Astrocyte of the cerebellum (primary cell): ENCODE measurements around the gene SRPK1.
A peak's percentile ranks its signal among the peaks of the same experiment; 100 is the strongest.

ENCODE experiments used
- DNase-seq: peaks from one replicate; pipeline ENCODE4 v3.0.0-alpha.2; 2011; ENCODE audit warnings: low read depth
- H3K4me3 ChIP-seq: 2 replicates; pipeline ENCODE4 v1.5.1; 2011; ENCODE audit warnings: mild to moderate bottlenecking, low read depth, low read length, moderate library complexity
- in situ Hi-C: cut with HindIII; loops from 2 replicates; pipeline ENCODE4 v1.10.0; 2017; ENCODE audit warnings: low sequenced_read_pairs
- TF ChIP-seq, protein P1 (sequence below): IDR thresholded peaks from 2 replicates; pipeline ENCODE4 v1.5.1; 2012; ENCODE audit warnings: low read length, low read depth, moderate library complexity, mild to moderate bottlenecking; ENCODE audit errors: missing control alignments

The SRPK1 gene

DNA sequence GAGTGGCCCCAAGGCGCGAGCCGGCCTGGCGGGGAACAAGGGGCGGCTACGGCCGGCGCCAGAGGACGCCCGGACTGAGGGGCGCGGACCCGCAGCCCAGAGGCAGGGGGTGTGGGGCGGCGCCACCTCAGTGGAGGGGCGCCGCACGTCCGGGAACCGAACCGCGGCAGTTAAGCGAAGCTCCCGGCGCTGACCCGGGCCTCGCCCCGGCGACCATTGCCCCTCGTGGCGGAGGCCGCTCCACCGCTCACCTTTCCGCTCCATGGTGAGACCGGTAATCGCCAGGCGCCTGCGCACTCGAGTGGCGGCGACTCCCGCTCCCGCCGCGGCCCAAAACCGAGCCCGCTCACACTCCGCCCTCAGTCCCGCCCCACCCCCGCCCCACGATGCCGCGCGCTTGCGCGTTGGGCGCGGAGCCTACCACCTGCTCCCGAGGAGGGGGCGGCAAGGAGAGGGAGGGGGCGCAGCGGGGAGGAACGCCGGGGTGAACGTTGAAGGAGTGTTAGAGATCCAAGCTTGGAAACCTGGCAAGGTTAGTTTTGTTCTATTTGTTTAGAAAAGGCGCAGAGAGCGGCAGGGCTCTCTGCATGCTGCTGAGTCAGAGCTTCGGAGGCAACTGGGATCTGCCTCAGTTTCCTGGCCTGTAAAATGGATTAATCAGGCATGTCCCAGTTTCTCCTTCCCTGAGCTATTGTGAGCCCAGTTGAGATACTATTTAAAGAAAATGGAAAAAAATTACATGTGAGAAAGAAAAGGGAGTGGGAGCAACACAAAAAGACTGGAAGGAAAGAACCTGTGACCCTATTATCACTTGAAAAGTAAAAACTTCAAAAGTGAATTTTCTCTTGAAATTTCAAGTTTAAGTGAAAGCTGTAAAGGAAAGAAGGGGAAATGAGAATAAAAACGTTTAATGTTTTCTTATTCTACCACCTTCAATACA, at the start of gene SRPK1:
SRPK1 (minus strand) TSS at position 306 of the 940 bp plus-strand sequence; CDS start at position 264, 42 bp downstream.
- DNase-seq = peak; percentile 47
- H3K4me3 ChIP-seq = peak within 1 kb of the TSS; percentile 72
- TF ChIP-seq, protein P1, sequence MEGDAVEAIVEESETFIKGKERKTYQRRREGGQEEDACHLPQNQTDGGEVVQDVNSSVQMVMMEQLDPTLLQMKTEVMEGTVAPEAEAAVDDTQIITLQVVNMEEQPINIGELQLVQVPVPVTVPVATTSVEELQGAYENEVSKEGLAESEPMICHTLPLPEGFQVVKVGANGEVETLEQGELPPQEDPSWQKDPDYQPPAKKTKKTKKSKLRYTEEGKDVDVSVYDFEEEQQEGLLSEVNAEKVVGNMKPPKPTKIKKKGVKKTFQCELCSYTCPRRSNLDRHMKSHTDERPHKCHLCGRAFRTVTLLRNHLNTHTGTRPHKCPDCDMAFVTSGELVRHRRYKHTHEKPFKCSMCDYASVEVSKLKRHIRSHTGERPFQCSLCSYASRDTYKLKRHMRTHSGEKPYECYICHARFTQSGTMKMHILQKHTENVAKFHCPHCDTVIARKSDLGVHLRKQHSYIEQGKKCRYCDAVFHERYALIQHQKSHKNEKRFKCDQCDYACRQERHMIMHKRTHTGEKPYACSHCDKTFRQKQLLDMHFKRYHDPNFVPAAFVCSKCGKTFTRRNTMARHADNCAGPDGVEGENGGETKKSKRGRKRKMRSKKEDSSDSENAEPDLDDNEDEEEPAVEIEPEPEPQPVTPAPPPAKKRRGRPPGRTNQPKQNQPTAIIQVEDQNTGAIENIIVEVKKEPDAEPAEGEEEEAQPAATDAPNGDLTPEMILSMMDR = no peak
- in situ Hi-C loops = no loop called here

DNA sequence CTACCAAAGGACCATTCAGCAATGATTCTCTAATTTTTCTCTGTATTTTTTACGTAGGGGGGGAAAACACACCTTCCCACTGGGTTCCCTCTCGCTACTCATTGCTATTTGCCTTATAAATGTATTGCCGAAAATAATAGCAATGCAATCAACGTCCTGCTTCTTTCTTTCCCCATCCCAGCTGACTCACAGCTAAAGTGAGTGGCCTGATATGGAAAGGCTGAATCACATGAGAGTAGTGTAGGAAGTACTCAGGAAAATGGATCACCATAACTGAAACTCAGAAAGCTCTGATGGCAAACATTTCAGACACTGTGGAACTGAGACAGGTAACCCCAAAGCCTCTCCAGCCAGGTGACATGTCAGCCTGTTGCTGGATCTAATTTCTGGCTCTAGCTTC, 49.3 kb upstream of the SRPK1 start:
- DNase-seq = no peak
- in situ Hi-C loops = no loop called here

DNA sequence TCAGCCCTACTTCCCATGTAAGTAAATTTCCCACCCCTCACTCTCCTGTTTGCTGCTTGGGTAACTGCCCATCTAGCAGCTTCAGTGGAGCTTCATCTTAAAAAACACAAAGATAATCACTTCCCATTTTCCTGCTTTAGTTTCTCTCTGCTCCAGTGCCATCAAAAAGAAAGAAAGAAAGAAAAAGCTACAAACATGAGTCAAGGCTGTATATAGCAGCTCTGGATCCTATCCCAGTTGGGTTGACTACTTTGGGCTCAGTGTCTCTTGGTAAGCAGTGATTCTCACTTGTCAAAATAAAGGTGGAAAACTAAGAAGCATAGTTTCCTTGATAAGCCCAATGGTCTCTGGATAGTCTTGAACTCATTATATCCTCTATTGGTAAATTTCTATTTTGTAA, 48.7 kb upstream of the SRPK1 start:
- H3K4me3 ChIP-seq = no peak overlapping the region
- TF ChIP-seq, protein P1 = no peak
- no peak for DNase-seq
- in situ Hi-C loops = no loop called here

More for the DNA sequence above, 49.3 kb upstream of the SRPK1 start:
- TF ChIP-seq, protein P1 = no peak
- no peak overlapping the region for H3K4me3 ChIP-seq

DNA sequence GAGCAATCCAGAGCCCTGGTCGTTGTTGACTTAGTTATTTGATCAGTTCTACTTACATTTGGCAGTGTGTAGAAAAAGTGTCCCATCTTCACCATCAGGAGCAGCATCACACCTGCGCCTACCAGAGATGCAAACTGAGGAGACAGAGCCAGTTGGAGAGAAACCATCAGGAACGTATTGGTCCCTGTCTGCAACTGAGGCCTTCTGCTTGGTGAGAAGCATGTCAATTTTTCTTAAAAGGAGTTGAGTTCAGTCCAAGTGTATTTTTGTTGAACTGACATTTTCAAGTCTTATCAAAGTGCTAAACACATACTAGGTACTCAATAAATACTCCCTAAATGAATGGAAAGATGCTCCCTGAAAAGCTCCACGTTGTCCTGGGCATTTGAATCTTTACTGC, 47.9 kb upstream of the SRPK1 start:
- in situ Hi-C loops = no loop called here
- DNase-seq = no peak
- H3K4me3 ChIP-seq = no peak overlapping the region
- TF ChIP-seq, protein P1 = no peak

DNA sequence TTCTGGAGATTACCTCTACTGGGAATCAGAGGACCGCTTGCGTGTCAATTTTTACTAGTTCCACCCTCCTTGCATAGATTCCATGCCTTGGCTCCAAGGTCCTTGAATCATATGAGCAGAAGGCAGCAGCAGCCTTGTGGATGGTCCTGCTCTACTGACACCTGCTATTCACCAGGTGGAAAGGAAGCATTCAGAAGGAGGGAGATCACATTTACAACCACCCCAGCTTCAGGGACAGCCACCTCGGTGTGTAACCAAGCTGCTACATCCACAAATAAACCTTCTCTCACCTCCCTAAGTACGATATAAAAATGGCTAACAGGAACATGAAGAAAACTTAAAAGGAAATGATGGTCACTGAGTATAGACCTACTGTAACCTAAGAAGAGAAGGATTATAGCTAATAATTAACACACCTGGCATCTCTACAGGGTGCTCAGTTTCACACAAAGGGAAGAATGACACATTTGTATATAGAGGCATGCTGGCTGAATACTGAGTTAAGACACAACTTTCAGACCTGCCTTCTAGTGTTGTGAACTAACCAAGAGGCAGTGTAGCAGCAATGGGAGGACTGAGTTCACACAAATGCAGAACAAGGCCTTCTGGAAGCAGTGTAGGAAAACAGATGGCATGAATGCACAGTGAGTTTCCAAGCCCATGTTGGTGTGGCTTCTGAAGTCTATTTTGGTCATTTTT, 46.3 kb upstream of the SRPK1 start:
- TF ChIP-seq, protein P1 = no peak
- DNase-seq = no peak
- in situ Hi-C loops = no loop called here
- no peak overlapping the region for H3K4me3 ChIP-seq

DNA sequence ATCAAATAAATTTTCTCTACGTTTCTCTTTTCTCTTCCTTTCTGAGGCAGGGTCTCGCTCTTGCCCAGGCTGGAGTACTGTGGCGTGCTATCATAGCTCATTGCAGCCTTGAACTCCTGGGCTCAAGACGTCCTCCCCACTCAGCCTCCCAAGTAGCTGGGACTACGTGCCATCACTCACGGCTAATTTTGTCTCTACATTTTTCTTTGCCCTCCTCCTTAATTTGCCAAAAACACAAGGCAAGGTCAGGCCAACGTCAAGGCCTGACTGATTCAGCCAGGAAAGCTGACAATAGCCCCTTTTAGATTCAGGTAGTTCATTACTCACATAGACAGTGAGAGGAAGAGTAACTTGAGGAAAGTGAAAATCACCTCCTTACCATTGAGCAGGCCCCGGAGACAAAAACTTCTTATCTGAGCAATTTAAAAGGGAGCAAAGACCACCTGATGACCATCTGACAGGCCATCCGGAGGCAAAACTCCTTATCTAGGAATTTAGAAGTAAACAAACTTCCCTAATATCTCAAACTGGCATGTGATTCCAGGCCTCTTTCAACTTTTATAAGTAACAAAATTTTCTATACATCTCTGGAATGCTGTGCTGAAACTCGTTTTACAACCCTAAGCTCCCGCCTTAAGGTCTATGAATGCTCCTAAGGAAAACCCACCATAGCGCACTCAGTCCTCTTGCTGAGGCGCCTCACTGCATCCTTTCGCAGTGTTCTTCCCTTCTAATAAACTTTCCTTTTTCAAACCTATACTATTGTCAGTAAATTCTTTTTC, 42.1 kb upstream of the SRPK1 start:
- no peak overlapping the region for H3K4me3 ChIP-seq
- no peak for DNase-seq
- TF ChIP-seq, protein P1 = no peak
- in situ Hi-C loops = no loop called here
